GM18505 (cell line): Measurements from ENCODE around the gene FOXD2.

Source experiments
- ATAC-seq: cut with Tn5 transposase; IDR thresholded peaks from one replicate; pipeline ENCODE4 v1.9.1; 2021; ENCODE audit not compliant: unreplicated experiment
- POLR2A ChIP-seq: IDR thresholded peaks from 4 replicates; pipeline ENCODE4 v1.6.1; 2011; ENCODE audit warnings: borderline replicate concordance; ENCODE audit not compliant: insufficient read depth, insufficient read length; ENCODE audit errors: extremely low read depth

Gene FOXD2

DNA sequence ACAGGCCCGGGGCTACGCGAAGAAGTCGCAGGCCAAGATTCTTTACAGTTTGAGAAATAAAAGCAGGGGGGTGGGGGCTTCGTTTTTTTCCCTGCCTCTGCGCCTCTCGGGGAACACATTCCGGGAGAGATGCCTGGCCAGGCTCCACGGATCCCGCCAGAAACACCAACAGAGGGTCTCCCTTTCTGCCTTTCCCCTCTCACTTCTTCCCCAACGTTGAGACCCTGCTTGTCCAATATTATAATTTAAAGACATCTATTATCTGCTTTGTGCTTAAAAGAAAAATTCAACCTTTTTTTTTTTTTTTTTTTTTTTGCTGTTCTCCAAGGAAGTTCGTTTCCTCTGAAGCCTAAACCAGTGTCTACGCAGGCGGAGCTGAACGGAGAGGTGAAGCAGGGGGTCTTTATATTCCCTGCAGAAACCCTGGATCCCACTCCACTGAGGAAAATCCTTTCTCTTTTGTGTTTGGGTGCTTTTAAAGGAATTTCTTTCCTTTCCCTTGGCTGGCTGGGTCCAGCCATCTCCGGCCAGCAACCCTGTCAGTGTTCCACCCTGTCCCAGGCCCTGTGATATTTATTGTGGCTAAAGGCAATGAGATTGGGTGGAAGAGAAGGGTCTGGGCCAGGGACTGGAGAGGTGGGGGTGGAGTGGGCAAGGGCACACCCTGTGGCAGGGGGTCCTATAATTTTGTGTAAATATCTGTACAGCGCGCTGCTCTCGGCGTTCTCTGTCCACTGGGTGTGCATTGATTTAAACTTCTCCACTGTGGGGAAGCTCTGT lies 2.2 kb downstream of the FOXD2 start:
- no peak for TF ChIP-seq POLR2A
- no peak for ATAC-seq

- ATAC-seq: no peak
- no peak for TF ChIP-seq POLR2A
Observed at GRCh38 chr1:47440599-47441081, 2.8 kb downstream of the FOXD2 start.

DNA sequence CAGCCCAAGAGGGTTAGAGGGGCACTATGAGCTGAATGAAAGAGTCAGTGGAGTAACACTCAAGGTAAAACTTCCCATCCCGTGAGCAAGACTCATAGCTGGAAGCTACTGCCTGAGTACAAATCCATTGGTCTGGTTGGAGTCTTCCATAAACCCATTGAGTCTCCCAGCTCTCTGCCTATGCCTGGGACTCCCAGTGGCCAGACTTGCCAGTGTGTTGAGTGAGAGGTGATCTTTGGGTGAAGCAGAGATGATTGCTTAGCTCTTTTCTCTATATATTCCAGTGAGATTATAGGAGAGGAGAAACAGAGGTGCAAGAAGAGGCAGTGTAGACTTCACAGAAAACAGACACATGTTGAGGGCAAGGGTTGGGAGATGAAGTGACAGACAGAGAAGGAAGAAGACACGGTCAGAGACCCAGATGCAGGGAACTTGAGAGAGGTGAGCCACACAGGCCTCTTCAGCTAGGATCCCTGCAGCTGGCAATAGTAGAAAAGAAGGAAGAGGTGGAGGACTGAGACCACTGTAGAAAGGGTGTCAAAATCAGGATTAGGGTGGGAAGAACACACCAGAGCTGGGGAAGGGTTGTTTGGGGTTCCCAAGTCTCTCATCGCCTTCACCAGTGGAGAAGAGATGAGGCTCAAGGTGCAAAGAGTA lies 3.7 kb downstream of the FOXD2 start:
- ATAC-seq: no peak
- TF ChIP-seq POLR2A: no peak

GRCh38 chr1:47442202-47442601 lies 4.4 kb downstream of the FOXD2 start:
- no peak for TF ChIP-seq POLR2A
- ATAC-seq: no peak

DNA sequence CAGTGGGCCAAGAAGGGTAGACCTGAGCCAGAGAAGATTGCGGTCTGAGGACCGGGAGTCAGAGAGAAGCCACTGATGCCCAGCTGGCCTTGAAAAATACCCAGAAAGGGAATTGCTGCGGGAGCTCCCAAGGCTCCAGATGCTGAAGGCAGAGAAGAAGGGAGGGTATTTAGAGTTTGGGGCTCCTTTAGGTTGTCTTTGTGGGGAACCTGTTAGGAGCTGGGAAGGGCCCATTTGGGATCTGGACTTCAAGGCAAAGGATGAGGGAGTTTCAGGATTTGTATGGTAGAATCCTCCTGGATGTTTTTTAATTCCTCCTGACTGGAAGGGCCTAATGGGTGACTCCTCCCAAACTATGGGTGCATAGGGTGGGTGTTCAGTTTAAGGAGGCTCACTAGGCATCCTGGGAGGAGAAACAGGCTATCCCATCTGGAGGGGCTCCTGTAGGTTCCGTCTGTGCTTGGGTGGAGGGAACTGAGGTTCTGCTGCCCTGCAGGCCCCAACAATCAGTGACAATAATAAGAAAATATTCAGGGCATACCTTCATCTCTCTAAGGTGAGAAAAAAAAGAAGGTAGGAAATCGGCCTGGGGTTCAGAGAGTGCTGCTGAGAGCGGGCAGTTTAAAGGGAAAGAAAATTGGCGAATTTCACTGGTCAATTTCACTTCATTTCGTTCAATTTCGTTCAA lies 5.1 kb downstream of the FOXD2 start:
- no peak for TF ChIP-seq POLR2A
- no peak for ATAC-seq

DNA sequence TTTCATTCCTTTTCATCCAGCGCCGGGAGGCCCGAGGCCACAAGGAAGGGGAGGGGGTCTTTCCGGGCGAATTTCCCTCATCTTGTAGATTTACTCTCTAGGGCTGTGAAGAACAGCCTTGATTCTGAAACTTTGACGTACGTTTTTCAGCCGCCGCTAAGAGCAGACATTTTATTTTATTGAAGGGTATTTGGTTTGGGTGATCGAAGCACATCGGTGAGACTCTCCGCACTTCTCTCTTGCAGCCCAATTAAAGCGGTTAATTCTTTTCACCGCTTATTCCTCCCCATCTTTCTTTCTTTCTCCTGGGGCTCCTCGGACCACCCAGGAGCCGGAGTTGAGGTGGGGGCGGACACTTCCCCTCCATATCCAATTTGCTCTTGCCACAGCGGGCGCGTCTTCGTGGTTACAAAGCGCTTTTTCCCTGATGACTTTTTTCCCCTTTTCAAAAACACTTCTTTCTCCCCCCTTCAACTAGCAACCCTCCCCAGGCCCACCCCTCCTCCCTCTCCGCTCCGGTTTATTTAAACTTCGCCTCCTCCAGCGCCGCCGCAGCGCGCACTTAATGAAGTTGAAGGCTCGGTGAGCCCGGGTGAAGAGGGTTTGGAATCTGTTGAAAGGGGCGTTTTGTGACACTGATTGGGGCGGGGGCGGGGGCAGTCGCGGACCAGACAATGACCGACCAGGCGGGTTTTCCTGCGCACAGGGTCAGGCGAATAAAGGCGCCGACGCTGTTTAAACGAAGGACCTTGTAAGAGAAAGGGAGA lies 5.9 kb downstream of the FOXD2 start:
- no peak for TF ChIP-seq POLR2A
- no peak for ATAC-seq

GRCh38 chr1:47444297-47444561 lies 6.4 kb downstream of the FOXD2 start:
- no peak for ATAC-seq
- TF ChIP-seq POLR2A: no peak

DNA sequence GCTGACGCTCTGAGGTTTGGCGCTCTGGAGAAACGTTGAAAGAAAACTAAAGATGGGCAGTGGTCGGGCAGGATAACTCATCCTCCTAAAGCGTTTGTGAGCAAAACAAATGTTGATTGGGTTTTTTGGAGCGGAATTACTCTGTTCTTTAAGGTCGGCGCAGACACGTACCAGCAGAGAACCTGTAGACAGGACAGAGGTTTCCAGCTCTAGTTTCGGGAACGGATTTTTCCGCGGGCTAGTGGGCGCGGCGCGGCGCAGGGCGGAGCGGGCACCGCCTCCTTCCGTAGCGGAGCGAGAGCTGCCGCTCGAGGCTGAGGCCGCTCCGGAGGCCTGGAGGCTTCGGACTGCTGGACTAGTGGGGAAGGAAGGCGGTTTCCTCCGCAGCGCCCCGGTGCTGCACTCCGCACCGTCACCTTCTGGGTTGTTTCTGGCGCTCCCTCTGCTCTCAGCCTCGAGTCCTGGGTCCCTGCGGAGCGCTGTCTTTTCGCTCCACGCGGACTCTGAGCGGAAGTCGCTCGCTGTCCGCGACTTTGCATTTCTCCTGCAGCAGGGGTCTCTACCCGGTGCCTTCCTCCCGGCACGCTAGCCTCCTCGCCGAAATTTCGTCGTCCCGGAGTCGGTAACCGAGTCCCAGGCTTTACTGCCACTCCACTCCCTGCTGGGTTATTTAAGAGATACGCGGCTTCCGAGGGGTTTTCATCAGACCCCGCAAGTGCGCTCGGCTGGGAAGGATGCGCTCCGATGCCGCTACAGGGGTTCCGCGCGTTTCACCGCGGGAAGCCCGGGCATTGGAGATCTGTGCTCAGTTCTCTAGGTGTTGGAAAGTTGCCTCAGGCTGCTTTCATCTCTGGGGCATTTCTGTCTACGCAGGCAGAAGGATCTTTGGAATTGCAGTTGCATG lies 7.0 kb downstream of the FOXD2 start:
- ATAC-seq: no peak
- no peak for TF ChIP-seq POLR2A

DNA sequence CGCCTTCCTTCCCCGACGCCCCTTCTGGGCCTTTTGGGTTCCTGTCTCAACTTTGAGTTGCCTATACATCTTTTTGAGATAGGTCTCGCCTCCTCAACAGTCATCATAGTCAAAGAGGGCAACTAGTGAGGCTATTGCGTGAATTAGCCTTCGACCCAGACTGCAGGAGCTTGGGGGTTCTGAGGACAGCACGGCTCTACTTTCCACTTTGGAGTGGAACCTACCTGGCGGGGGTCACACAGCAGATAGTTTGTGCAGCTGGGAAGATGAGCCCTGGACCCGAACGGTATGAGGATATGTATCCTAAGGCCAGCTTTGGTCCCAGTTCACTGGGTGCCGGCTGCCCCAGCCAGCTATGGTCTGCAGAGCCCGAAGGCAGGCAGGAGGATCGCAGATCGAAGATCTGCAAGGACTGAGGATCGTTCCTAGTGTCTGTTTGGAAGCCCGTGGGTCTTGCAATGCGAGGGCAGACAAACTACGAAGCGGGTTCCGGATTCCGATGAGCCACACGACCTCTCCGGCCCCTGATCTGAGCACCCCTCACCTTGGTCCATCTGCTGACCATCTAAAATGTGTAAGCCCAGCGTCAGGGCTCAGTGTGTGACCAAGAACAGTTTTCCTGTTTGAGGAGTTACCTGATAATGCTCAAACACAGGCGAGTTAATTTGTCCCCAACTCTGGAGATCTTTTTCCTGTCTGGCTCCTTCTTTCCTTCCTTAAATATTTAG lies 8.1 kb downstream of the FOXD2 start:
- ATAC-seq: no peak
- TF ChIP-seq POLR2A: no peak

DNA sequence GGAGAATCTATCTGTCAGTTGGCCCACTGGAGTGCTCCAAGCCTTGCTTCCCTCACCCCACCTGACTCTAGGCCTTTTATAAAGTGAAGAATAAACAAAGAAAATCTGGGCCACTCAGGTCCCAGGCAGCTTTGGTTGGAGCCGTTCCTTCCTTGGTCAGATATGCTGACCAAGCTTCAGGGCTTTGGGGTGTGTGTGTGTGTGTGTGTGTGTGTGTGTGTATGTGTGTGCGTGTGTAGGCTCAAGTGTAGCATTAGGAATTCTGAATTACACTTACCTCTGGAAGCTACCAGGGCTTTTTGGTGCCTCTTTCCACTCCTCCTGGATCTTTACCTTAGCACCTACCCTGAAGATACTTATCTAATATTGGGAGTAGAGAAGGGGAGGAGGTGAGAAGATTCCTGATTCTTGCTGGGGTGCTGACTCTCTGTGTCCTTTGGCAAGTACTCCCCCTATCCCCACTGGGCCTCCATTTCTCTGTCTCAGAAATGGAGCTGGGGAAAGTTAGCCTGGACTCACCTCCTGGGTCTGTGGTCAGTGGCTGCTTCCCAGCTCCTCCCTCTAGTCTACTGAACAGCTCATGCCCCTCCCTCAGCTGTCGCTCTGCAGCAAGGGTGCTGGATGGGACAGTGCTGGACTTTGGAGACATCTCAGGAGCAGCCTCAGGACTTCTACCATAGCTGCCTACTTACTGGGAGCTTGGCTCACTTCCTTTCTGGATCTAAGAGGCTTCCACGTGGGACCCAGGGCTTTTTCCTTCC lies 10.8 kb downstream of the FOXD2 start:
- ATAC-seq: no peak
- TF ChIP-seq POLR2A: no peak

DNA sequence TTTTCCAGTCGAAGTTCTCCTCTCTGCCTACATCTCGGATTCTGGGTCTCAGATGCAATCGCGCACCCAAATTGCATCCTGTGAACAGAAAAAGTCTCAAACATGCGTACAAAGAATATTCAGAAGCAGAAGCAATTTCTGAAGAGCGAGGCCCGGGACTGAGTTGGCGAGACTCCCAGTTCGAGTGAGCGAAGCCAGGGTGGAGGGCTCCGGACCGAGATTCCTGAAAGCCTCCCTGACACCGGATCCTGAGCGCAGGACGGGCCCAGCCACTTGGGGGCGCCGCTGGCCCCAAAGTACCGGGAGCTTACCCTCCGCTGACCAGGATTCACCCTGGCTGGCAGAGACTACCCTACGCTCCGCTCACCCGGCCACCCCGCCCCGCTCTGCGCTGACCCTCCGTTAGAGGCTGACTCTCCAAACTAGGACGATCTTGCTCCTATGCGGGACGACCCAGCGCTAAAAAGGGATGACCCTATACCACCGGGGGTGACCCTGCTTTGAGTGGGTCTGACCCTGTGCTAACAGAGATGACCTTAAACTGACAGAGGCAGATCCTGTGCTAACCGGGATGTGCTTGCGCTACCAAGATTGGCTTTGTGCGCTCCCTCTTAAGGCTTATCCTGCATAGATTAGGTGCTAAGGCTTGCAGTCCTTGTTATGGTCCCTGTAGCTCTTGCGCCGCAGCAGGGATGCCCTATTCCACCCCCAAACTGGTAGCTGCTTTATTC lies 12.1 kb downstream of the FOXD2 start:
- ATAC-seq: no peak
- TF ChIP-seq POLR2A: no peak

GRCh38 chr1:47450606-47451005 lies 12.8 kb downstream of the FOXD2 start:
- TF ChIP-seq POLR2A: no peak
- ATAC-seq: no peak
